Measurements from ENCODE around the gene LRCH3. TPM values are rescaled to one million over a fixed set of nuclear protein-coding genes. Genes with fewer than 3 reads are reported as not detected.

LRCH3 gene
- total and polyA plus RNA-seq, 11 donors: 11.1 to 40.3 (median 24.0) TPM

GRCh38 chr3:197889204-197889930, 98.3 kb downstream of the LRCH3 start:
- H3K27me3 ChIP-seq: no peaks in the 10 kb centered on the region
- WGBS, 4 donors: 83 to 92% (median 90%) methylated on average over 9 of the region's 9 CpGs
- no peaks in the 10 kb centered on the region for H3K9me3 ChIP-seq
- peaks cover 0 to 52% (median 24%) of the 10 kb centered on the region in 9 donors for H3K36me3 ChIP-seq
- DNase-seq (no peak), ATAC-seq (no peak)
- H3K27ac ChIP-seq: no peak overlapping the region
- no peaks in the 10 kb centered on the region for H3K4me1 ChIP-seq
- H3K4me3 ChIP-seq: no peak overlapping the region
- TF ChIP-seq POLR2A (IDR thresholded peaks at IDR 0.05) (no peak), CTCF (IDR thresholded peaks at IDR 0.05) (no peak)
- intact Hi-C loops (cut with DNase I): no loop called here

GRCh38 chr3:197890693-197891092, 99.6 kb downstream of the LRCH3 start:
- H3K4me1 ChIP-seq: no peaks in the 10 kb centered on the region
- intact Hi-C loops (cut with DNase I): no loop called here
- ATAC-seq (no peak), DNase-seq (no peak)
- TF ChIP-seq POLR2A (IDR thresholded peaks at IDR 0.05) (no peak), CTCF (IDR thresholded peaks at IDR 0.05) (no peak)
- no peaks in the 10 kb centered on the region for H3K27me3 ChIP-seq
- H3K36me3 ChIP-seq: peaks cover 0 to 40% (median 14%) of the 10 kb centered on the region in 9 donors
- no peak overlapping the region for H3K27ac ChIP-seq
- no peak overlapping the region for H3K4me3 ChIP-seq
- 94 to 97% (median 96%) methylated on average over 4 of the region's 4 CpGs for WGBS, 4 donors
- H3K9me3 ChIP-seq: no peaks in the 10 kb centered on the region

GRCh38 chr3:197892162-197892561, 101.1 kb downstream of the LRCH3 start:
- WGBS, 4 donors: 90 to 95% (median 92%) methylated on average over 5 of the region's 5 CpGs
- intact Hi-C loops (cut with DNase I): no loop called here

GRCh38 chr3:197896421-197896820, 105.4 kb downstream of the LRCH3 start:
- Histone ChIP-seq H3K27ac (no peak overlapping the region), H3K27me3 (no peaks in the 10 kb centered on the region), H3K9me3 (no peaks in the 10 kb centered on the region), H3K36me3 (peaks cover 0 to 6% (median 0%) of the 10 kb centered on the region in 9 donors), H3K4me3 (no peak overlapping the region), H3K4me1 (no peaks in the 10 kb centered on the region)
- TF ChIP-seq POLR2A (IDR thresholded peaks at IDR 0.05) (no peak), CTCF (IDR thresholded peaks at IDR 0.05) (no peak)
- ATAC-seq: no peak
- intact Hi-C loops (cut with DNase I): no loop called here
- no peak for DNase-seq
- whole genome bisulfite sequencing, 4 donors: 88 to 91% (median 89%) methylated on average over 3 of the region's 3 CpGs

More at GRCh38 chr3:197892162-197892561, 101.1 kb downstream of the LRCH3 start:
- H3K36me3 ChIP-seq: peaks cover 0 to 35% (median 10%) of the 10 kb centered on the region in 9 donors
- H3K27ac ChIP-seq: no peak overlapping the region
- DNase-seq: no peak
- TF ChIP-seq POLR2A (IDR thresholded peaks at IDR 0.05): no peak
- no peak for TF ChIP-seq CTCF (IDR thresholded peaks at IDR 0.05)
- H3K4me1 ChIP-seq: no peaks in the 10 kb centered on the region
- H3K4me3 ChIP-seq: no peak overlapping the region
- ATAC-seq: no peak
- no peaks in the 10 kb centered on the region for H3K9me3 ChIP-seq
- no peaks in the 10 kb centered on the region for H3K27me3 ChIP-seq

Measured in heart left ventricle (tissue), 16 donors.